ENCODE measurements around the gene C13orf46.

DNA sequence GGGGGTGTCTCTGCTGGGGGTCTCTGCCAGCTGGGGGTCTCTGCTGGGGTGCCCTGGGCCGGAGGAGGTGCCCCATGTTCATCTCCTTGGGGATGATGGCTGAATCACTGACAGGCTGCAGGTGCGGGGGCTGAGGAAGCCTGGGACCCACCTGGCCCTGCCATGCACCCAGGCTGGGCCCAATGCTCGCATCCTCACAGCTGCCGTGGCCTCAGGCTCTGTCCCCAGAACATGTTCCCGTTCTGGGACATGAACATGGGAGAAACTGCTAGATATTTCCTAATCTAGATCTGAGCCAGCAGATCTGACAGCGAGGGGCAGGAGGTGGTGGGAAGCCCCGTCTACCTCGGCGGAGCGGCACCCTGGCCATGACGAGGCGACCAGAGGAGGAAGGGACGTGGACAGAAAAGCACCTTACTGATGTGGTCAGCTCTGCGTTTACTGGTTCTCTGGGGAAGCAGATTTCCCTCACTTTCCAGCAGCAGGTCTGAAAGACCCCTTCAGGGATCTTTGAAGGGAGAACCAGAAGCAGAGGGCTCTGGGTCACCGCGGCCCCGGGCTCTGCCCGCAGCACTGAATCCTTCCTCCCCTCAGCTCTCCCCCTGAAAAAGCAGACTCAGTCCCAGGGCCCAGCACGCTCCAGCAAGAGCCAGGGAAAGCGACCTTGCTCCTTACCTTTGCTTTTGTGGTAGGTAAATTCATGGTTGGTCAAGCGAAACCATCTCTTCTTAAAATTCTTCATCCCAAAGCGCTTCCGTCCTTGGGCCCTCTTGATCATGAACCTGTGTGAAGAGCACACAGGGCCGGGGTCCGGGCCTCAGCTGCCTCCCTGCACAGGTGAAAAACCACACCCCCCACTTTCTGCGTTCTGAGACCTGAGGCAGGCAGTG, 26.5 kb upstream of the C13orf46 start:
- TF ChIP-seq CTBP1 (IDR thresholded peaks at IDR 0.05; ENCODE audit: borderline replicate concordance) (no peak), BHLHE40 (IDR thresholded peaks at IDR 0.05; ENCODE audit: borderline replicate concordance) (no peak), FOXA1 (IDR thresholded peaks at IDR 0.05) (no peak), FOXM1 (IDR thresholded peaks at IDR 0.05; ENCODE audit: borderline replicate concordance) (no peak), SUZ12 (IDR thresholded peaks at IDR 0.05) (no peak), TARDBP (IDR thresholded peaks at IDR 0.05) (no peak), HDGF (IDR thresholded peaks at IDR 0.05; ENCODE audit: borderline replicate concordance) (no peak), L3MBTL2 (conservative IDR thresholded peaks at IDR 0.05) (no peak), ELF4 (IDR thresholded peaks at IDR 0.05) (no peak), LEF1 (IDR thresholded peaks at IDR 0.05; ENCODE audit: borderline replicate concordance) (no peak), SP1 (IDR thresholded peaks at IDR 0.05) (no peak), NFRKB (IDR thresholded peaks at IDR 0.05) (no peak), ARNT (IDR thresholded peaks at IDR 0.05) (no peak)
- TF ChIP-seq, protein P1, sequence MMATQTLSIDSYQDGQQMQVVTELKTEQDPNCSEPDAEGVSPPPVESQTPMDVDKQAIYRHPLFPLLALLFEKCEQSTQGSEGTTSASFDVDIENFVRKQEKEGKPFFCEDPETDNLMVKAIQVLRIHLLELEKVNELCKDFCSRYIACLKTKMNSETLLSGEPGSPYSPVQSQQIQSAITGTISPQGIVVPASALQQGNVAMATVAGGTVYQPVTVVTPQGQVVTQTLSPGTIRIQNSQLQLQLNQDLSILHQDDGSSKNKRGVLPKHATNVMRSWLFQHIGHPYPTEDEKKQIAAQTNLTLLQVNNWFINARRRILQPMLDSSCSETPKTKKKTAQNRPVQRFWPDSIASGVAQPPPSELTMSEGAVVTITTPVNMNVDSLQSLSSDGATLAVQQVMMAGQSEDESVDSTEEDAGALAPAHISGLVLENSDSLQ (IDR thresholded peaks at IDR 0.05): no peak

Data from HEK293T (cell line).